B cell (primary cell): ENCODE data around the gene CHAT.

Source experiments
- EZH2 ChIP-seq: IDR thresholded peaks from 2 replicates; pipeline ENCODE4 v1.6.1; 2012; ENCODE audit warnings: borderline replicate concordance, low read depth, mild to moderate bottlenecking, moderate library complexity, low read length; ENCODE audit not compliant: insufficient read depth, poor library complexity, severe bottlenecking
- TF ChIP-seq, protein P1 (sequence below): fragments of 200-600 bp; IDR thresholded peaks from one replicate; pipeline ENCODE4 v1.8.0; 2022; ENCODE audit warnings: antibody characterized with exemption, mild to moderate bottlenecking

DNA sequence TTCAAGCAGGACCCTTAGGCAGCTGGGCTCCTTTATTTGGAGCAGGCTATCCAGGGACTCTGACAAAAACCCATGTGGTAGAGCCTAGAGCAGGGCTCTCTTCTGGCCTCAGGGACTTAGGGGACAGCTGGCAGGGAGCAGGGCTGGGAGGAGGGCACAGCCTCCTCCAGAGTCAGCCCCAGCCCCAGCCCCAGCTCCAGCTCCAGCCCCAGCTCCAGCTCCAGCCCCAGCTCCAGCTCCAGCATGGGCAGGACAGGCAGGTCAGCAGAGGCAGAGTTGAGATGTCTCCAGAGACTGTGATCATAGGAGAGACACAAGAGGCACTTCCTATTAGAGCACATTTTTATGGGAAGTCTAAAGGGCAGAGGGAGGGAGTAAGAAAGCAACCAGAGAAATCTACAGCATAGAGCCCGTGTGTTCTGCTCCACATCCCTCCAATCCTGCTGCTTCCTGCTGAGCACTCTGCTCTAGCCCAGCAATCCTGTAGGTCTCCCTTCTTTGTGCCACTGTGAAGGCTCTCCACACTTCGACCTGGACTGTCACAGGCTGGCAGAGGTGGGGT is 52.3 kb downstream of the CHAT start:
- TF ChIP-seq, protein P1, sequence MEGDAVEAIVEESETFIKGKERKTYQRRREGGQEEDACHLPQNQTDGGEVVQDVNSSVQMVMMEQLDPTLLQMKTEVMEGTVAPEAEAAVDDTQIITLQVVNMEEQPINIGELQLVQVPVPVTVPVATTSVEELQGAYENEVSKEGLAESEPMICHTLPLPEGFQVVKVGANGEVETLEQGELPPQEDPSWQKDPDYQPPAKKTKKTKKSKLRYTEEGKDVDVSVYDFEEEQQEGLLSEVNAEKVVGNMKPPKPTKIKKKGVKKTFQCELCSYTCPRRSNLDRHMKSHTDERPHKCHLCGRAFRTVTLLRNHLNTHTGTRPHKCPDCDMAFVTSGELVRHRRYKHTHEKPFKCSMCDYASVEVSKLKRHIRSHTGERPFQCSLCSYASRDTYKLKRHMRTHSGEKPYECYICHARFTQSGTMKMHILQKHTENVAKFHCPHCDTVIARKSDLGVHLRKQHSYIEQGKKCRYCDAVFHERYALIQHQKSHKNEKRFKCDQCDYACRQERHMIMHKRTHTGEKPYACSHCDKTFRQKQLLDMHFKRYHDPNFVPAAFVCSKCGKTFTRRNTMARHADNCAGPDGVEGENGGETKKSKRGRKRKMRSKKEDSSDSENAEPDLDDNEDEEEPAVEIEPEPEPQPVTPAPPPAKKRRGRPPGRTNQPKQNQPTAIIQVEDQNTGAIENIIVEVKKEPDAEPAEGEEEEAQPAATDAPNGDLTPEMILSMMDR = no peak
- TF ChIP-seq EZH2 = no peak
